ENCODE measurements around the gene TMEM176A.

Gene TMEM176A

GRCh38 chr7:150849204-150849775 is 48.7 kb downstream of the TMEM176A start:
- DNase-seq (ENCODE audit: low spot score): no peak

- DNase-seq (ENCODE audit: low spot score): no peak
Observed at GRCh38 chr7:150850273-150850672, 49.7 kb downstream of the TMEM176A start.

GRCh38 chr7:150851492-150852370 is 51.2 kb downstream of the TMEM176A start:
- DNase-seq (ENCODE audit: low spot score): no peak

GRCh38 chr7:150852371-150852905 is 51.9 kb downstream of the TMEM176A start, which contains the start of gene AOC1:
AOC1 (plus strand) TSS chr7:150852517; CDS start chr7:150856471, 3,954 bp downstream.
- no peak for DNase-seq (ENCODE audit: low spot score)

- no peak for DNase-seq (ENCODE audit: low spot score)
Observed at GRCh38 chr7:150854066-150855000, 53.8 kb downstream of the TMEM176A start.
